CD4-positive, CD25-positive, alpha-beta regulatory T cell (primary cell): ENCODE data around the gene SH3BP5. TPM values are rescaled to one million over a fixed set of nuclear protein-coding genes. Genes with fewer than 3 reads are reported as not detected.

Experiments
- ATAC-seq, 2 donors: fragments of 150-1000 bp; cut with Tn5 transposase; one replicate each; pipeline ENCODE4 v1.10.0; 2021; ENCODE audit warnings: low read depth in 2 of 2, moderate number of reproducible peaks in 2 of 2, moderate library complexity in 1 of 2
- DNase-seq, 3 donors: peaks; one replicate each; pipeline versions ENCODE4 v3.0.0 to v3.0.0-alpha.2; 2012 to 2022; ENCODE audit warnings: mixed read lengths in 1 of 3
- H3K27ac ChIP-seq: one replicate; pipeline ENCODE4 v1.7.0; 2013; ENCODE audit warnings: mild to moderate bottlenecking, low read length; ENCODE audit not compliant: insufficient read depth, poor library complexity, severe bottlenecking
- H3K27me3 ChIP-seq: one replicate; pipeline ENCODE4 v1.7.0; 2013; ENCODE audit warnings: low read length; ENCODE audit not compliant: control insufficient read depth, insufficient read depth
- H3K36me3 ChIP-seq: one replicate; pipeline ENCODE4 v1.7.0; 2013; ENCODE audit warnings: mild to moderate bottlenecking, low read length, moderate library complexity; ENCODE audit not compliant: control insufficient read depth, insufficient read depth
- H3K4me1 ChIP-seq: 2 replicates; pipeline ENCODE4 v1.7.0; 2013; ENCODE audit warnings: mild to moderate bottlenecking, low read length; ENCODE audit not compliant: insufficient read depth, control insufficient read depth, poor library complexity, severe bottlenecking
- H3K4me3 ChIP-seq: one replicate; pipeline ENCODE4 v1.7.0; 2013; ENCODE audit warnings: low read depth, mild to moderate bottlenecking, low read length, moderate library complexity
- H3K9me3 ChIP-seq, 2 experiments: 1 replicate in 1 of 2; 2 replicates in 1 of 2; pipeline ENCODE4 v1.7.0; 2013; ENCODE audit warnings: low read length in 2 of 2, mild to moderate bottlenecking in 1 of 2, moderate library complexity in 1 of 2; ENCODE audit not compliant: control insufficient read depth in 2 of 2
- H3K27ac Mint-ChIP-seq, 3 donors: one replicate each; pipeline ENCODE4 v1.8.0; 2020 to 2022; ENCODE audit warnings: mild to moderate bottlenecking in 3 of 3, mixed read lengths in 3 of 3, moderate library complexity in 2 of 3
- H3K27me3 Mint-ChIP-seq: one replicate; pipeline ENCODE4 v1.8.0; 2022; ENCODE audit warnings: mild to moderate bottlenecking, mixed read lengths
- H3K36me3 Mint-ChIP-seq: one replicate; pipeline ENCODE4 v1.8.0; 2020; ENCODE audit warnings: mixed read lengths
- H3K4me1 Mint-ChIP-seq, 4 donors: one replicate each; pipeline ENCODE4 v1.8.0; 2020 to 2022; ENCODE audit warnings: mixed read lengths in 4 of 4, mild to moderate bottlenecking in 1 of 4
- H3K4me3 Mint-ChIP-seq, 4 donors: one replicate each; pipeline ENCODE4 v1.8.0; 2020 to 2022; ENCODE audit warnings: mild to moderate bottlenecking in 4 of 4, mixed read lengths in 4 of 4, moderate library complexity in 3 of 4
- H3K9me3 Mint-ChIP-seq, 7 donors: one replicate each; pipeline ENCODE4 v1.8.0; 2020 to 2022; ENCODE audit warnings: mixed read lengths in 7 of 7, mild to moderate bottlenecking in 3 of 7, moderate library complexity in 2 of 7
- polyA plus RNA-seq, 4 donors: library from polyadenylated mRNA; unstranded; fragments of 300-500 nt; fragmentation: Illumina TruSeq; gene quantifications; one replicate each; pipeline ENCODE4 v1.2.3, GENCODE V29; 2021
- total RNA-seq: library from RNA; stranded (reverse); gene quantifications from one replicate; pipeline ENCODE4 v1.2.3, GENCODE V29; 2022

The SH3BP5 gene
- total and polyA plus RNA-seq, 5 donors from 2014 or later: 24.7 to 68.6 (median 32.8) TPM

DNA sequence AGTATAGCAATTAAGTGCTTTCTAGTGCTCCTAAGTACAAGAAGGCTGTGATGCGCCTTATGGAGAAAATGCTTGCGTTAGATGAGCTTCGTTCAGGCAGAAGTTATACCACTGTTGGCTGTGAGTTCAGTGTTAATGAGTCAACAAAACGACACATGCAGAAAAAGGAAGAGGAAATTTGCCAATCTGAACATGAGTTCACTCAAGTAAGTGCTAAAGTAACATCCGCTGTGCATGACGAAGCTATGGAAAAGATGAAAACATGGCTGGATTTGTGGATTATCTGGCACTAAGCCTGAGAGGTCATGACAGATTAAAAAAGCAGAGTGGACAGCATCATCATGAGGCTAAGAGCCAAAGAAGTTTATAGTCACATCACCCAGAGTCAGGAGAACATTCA is 36.9 kb downstream of the SH3BP5 start:
- peaks cover 5% of the 10 kb centered on the region for H3K27me3 Mint-ChIP-seq
- Histone ChIP-seq H3K4me1 (peaks cover 68% of the 10 kb centered on the region), H3K9me3 (no peaks in the 10 kb centered on the region), H3K4me3 (no peak overlapping the region), H3K27me3 (no peaks in the 10 kb centered on the region), H3K36me3 (peaks cover 12% of the 10 kb centered on the region), H3K27ac (no peak overlapping the region)
- peaks cover 16 to 78% (median 61%) of the 10 kb centered on the region in 4 donors for H3K4me1 Mint-ChIP-seq
- H3K27ac Mint-ChIP-seq: peak overlapping the region in 2 of 3 donors; percentile 10 to 35
- DNase-seq: no peak
- H3K4me3 Mint-ChIP-seq: peak overlapping the region in 1 of 4 donors; percentile 23
- peaks cover 29% of the 10 kb centered on the region for H3K36me3 Mint-ChIP-seq
- ATAC-seq: no peak
- peaks cover 0 to 5% (median 0%) of the 10 kb centered on the region in 7 donors for H3K9me3 Mint-ChIP-seq

- Histone ChIP-seq H3K36me3 (peaks cover 12% of the 10 kb centered on the region), H3K9me3 (no peaks in the 10 kb centered on the region), H3K27ac (no peak overlapping the region), H3K27me3 (no peaks in the 10 kb centered on the region), H3K4me1 (peaks cover 68% of the 10 kb centered on the region), H3K4me3 (no peak overlapping the region)
- DNase-seq: no peak
- Mint-ChIP-seq H3K36me3 (peaks cover 28% of the 10 kb centered on the region), H3K4me1 (peaks cover 12 to 77% (median 59%) of the 10 kb centered on the region in 4 donors), H3K4me3 (peak overlapping the region in 1 of 4 donors; percentile 23), H3K9me3 (peaks cover 0 to 5% (median 0%) of the 10 kb centered on the region in 7 donors), H3K27me3 (peaks cover 5% of the 10 kb centered on the region), H3K27ac (peak overlapping the region; percentile 35 to 72 (median 65))
- no peak for ATAC-seq
These were observed 37.5 kb downstream of the SH3BP5 start for GRCh38 chr3:15294929-15295328.

GRCh38 chr3:15292765-15293522 is 39.4 kb downstream of the SH3BP5 start:
- H3K4me3 Mint-ChIP-seq: peak overlapping the region in 3 of 4 donors; percentile 43 to 85 (median 69)
- H3K27me3 Mint-ChIP-seq: no peaks in the 10 kb centered on the region
- DNase-seq (no peak), ATAC-seq (no peak)
- H3K9me3 ChIP-seq: no peaks in the 10 kb centered on the region
- peaks cover 72% of the 10 kb centered on the region for H3K4me1 ChIP-seq
- peaks cover 10 to 89% (median 68%) of the 10 kb centered on the region in 4 donors for H3K4me1 Mint-ChIP-seq
- no peak overlapping the region for H3K4me3 ChIP-seq
- peaks cover 23% of the 10 kb centered on the region for H3K36me3 Mint-ChIP-seq
- peak overlapping the region; percentile 77 for H3K27ac ChIP-seq
- peaks cover 0 to 5% (median 0%) of the 10 kb centered on the region in 7 donors for H3K9me3 Mint-ChIP-seq
- H3K36me3 ChIP-seq: peaks cover 12% of the 10 kb centered on the region
- no peaks in the 10 kb centered on the region for H3K27me3 ChIP-seq
- H3K27ac Mint-ChIP-seq: peak overlapping the region; percentile 67 to 97 (median 93)

GRCh38 chr3:15291589-15292541 is 40.5 kb downstream of the SH3BP5 start:
- no peaks in the 10 kb centered on the region for H3K9me3 ChIP-seq
- DNase-seq (peak; percentile 41 to 88 (median 71)), ATAC-seq (peak; percentile 88 to 92)
- Mint-ChIP-seq H3K27ac (peak overlapping the region; percentile 93 to 98 (median 97)), H3K36me3 (peaks cover 17% of the 10 kb centered on the region), H3K4me3 (peak overlapping the region; percentile 69 to 85 (median 78)), H3K27me3 (no peaks in the 10 kb centered on the region), H3K4me1 (peaks cover 10 to 89% (median 63%) of the 10 kb centered on the region in 4 donors), H3K9me3 (peaks cover 0 to 2% (median 0%) of the 10 kb centered on the region in 7 donors)
- H3K36me3 ChIP-seq: peaks cover 15% of the 10 kb centered on the region
- H3K27me3 ChIP-seq: no peaks in the 10 kb centered on the region
- peak overlapping the region; percentile 79 for H3K4me3 ChIP-seq
- peaks cover 61% of the 10 kb centered on the region for H3K4me1 ChIP-seq
- H3K27ac ChIP-seq: peak overlapping the region; percentile 77

DNA sequence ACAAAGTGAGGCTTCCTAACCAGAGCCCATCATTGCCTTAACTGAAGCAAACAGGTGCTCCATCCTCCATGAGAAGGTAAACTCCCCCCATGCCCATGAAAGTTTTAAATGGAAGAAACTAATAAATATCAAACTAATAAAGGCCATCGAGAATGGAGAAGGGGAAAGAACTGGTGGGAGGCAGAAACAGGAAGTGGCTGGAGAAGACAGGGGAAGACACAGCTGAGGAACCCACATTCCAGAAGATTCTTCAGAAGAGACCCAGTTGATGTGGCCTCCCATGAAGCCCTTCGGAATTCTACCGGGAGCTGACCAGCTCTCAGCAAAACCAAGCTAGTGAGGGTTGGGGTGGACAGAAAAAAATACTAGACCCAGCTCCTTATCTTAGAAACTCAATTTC is 41.6 kb downstream of the SH3BP5 start:
- peaks cover 15% of the 10 kb centered on the region for H3K36me3 Mint-ChIP-seq
- peak overlapping the region in 3 of 4 donors; percentile 47 to 85 (median 83) for H3K4me3 Mint-ChIP-seq
- peaks cover 12% of the 10 kb centered on the region for H3K36me3 ChIP-seq
- peak overlapping the region; percentile 79 for H3K4me3 ChIP-seq
- DNase-seq (no peak), ATAC-seq (no peak)
- H3K27ac ChIP-seq: peak overlapping the region; percentile 77
- H3K4me1 ChIP-seq: peaks cover 60% of the 10 kb centered on the region
- no peaks in the 10 kb centered on the region for H3K27me3 ChIP-seq
- H3K27me3 Mint-ChIP-seq: no peaks in the 10 kb centered on the region
- no peaks in the 10 kb centered on the region for H3K9me3 ChIP-seq
- peaks cover 0 to 2% (median 0%) of the 10 kb centered on the region in 7 donors for H3K9me3 Mint-ChIP-seq
- peaks cover 10 to 85% (median 58%) of the 10 kb centered on the region in 4 donors for H3K4me1 Mint-ChIP-seq
- peak overlapping the region; percentile 87 to 98 (median 97) for H3K27ac Mint-ChIP-seq

GRCh38 chr3:15289661-15290060 is 42.7 kb downstream of the SH3BP5 start:
- H3K9me3 ChIP-seq: no peaks in the 10 kb centered on the region
- DNase-seq: no peak
- Mint-ChIP-seq H3K9me3 (peaks cover 0 to 2% (median 0%) of the 10 kb centered on the region in 7 donors), H3K36me3 (peaks cover 13% of the 10 kb centered on the region), H3K27me3 (no peaks in the 10 kb centered on the region), H3K27ac (peak overlapping the region; percentile 90 to 97 (median 91)), H3K4me1 (peaks cover 5 to 78% (median 56%) of the 10 kb centered on the region in 4 donors), H3K4me3 (peak overlapping the region; percentile 15 to 78 (median 57))
- peak overlapping the region; percentile 77 for H3K27ac ChIP-seq
- H3K36me3 ChIP-seq: peaks cover 9% of the 10 kb centered on the region
- H3K4me3 ChIP-seq: no peak overlapping the region
- no peaks in the 10 kb centered on the region for H3K27me3 ChIP-seq
- peaks cover 60% of the 10 kb centered on the region for H3K4me1 ChIP-seq
- ATAC-seq: no peak

- H3K4me1 ChIP-seq: peaks cover 67% of the 10 kb centered on the region
- Mint-ChIP-seq H3K4me3 (peak overlapping the region in 2 of 4 donors; percentile 21 to 53), H3K27ac (peak overlapping the region; percentile 90 to 97 (median 91)), H3K9me3 (no peaks in the 10 kb centered on the region), H3K4me1 (peaks cover 10 to 80% (median 58%) of the 10 kb centered on the region in 4 donors), H3K27me3 (no peaks in the 10 kb centered on the region), H3K36me3 (peaks cover 17% of the 10 kb centered on the region)
- no peaks in the 10 kb centered on the region for H3K27me3 ChIP-seq
- H3K27ac ChIP-seq: peak overlapping the region; percentile 77
- peaks cover 9% of the 10 kb centered on the region for H3K36me3 ChIP-seq
- no peaks in the 10 kb centered on the region for H3K9me3 ChIP-seq
- ATAC-seq (no peak), DNase-seq (no peak)
- peak overlapping the region; percentile 47 for H3K4me3 ChIP-seq
These were observed 43.9 kb downstream of the SH3BP5 start for GRCh38 chr3:15288331-15289035.
